DND-41 (cell line): ENCODE results near the gene NPIPA7.
"Not testable (repeated sequence)": the region's sequence is repeated elsewhere in the genome, so short reads cannot be mapped to it uniquely, and the experiment has no call there.

Source experiments
- ATAC-seq: fragments of 200-7000 bp; cut with Tn5 transposase; 3 replicates; pipeline ENCODE4 v1.9.1; 2021; ENCODE audit warnings: low read depth; ENCODE audit not compliant: insufficient read depth
- DNase-seq: peaks from one replicate; pipeline ENCODE4 v3.0.0-alpha.2; 2020
- H2AFZ ChIP-seq: 2 replicates; pipeline ENCODE4 v1.6.0; 2012; ENCODE audit warnings: low read depth, low read length
- H3K27ac ChIP-seq: 2 replicates; pipeline ENCODE4 v1.5.1; 2012; ENCODE audit warnings: low read length, inconsistent platforms
- H3K27me3 ChIP-seq: fragments of 200-600 bp; sonication (generic); 2 replicates; pipeline ENCODE4 v1.6.0; 2012; ENCODE audit warnings: low read length, mild to moderate bottlenecking, inconsistent platforms; ENCODE audit not compliant: insufficient read depth, poor library complexity
- H3K36me3 ChIP-seq: 2 replicates; pipeline ENCODE4 v1.5.1; 2012; ENCODE audit warnings: low read length, inconsistent platforms; ENCODE audit not compliant: insufficient read depth
- H3K4me1 ChIP-seq: 2 replicates; pipeline ENCODE4 v1.5.1; 2012; ENCODE audit warnings: mild to moderate bottlenecking, low read length; ENCODE audit not compliant: insufficient read depth
- H3K4me2 ChIP-seq: 2 replicates; pipeline ENCODE4 v1.6.0; 2012; ENCODE audit warnings: mild to moderate bottlenecking, moderate library complexity, low read length, inconsistent platforms; ENCODE audit not compliant: insufficient read depth
- H3K4me3 ChIP-seq, 2 experiments: fragments of 200-600 bp in 1 of 2; shearing (Covaris generic) in 1 of 2; 2 replicates each; pipeline ENCODE4 v1.5.1; 2012 to 2016; ENCODE audit warnings: inconsistent platforms in 2 of 2, low read length in 2 of 2, mild to moderate bottlenecking in 2 of 2, low read depth in 1 of 2, moderate library complexity in 1 of 2
- H3K79me2 ChIP-seq: 2 replicates; pipeline ENCODE4 v1.6.0; 2012; ENCODE audit warnings: low read length, inconsistent platforms; ENCODE audit not compliant: insufficient read depth
- H3K9ac ChIP-seq: 2 replicates; pipeline ENCODE4 v1.6.0; 2012; ENCODE audit warnings: low read depth, mild to moderate bottlenecking, inconsistent platforms, low read length, moderate library complexity
- H3K9me3 ChIP-seq: 2 replicates; pipeline ENCODE4 v1.5.1; 2012; ENCODE audit warnings: low read length, moderate library complexity, mild to moderate bottlenecking, inconsistent platforms; ENCODE audit not compliant: insufficient read depth, severe bottlenecking
- H4K20me1 ChIP-seq: 2 replicates; pipeline ENCODE4 v1.6.0; 2012; ENCODE audit warnings: low read length; ENCODE audit not compliant: insufficient read depth

Gene NPIPA7

GRCh38 chr16:16404283-16404682, 25.3 kb downstream of the NPIPA7 start:
- H3K27me3 ChIP-seq, H3K27ac ChIP-seq: not testable (repeated sequence)

GRCh38 chr16:16405421-16405820, 26.5 kb downstream of the NPIPA7 start:
- H3K27ac ChIP-seq, H3K4me2 ChIP-seq, H3K9ac ChIP-seq, H2AFZ ChIP-seq, ATAC-seq, H3K36me3 ChIP-seq, H3K4me3 ChIP-seq, H3K27me3 ChIP-seq, H3K4me1 ChIP-seq, H3K9me3 ChIP-seq, H3K79me2 ChIP-seq, DNase-seq, H4K20me1 ChIP-seq: not testable (repeated sequence)

More at GRCh38 chr16:16404283-16404682, 25.3 kb downstream of the NPIPA7 start:
- H4K20me1 ChIP-seq, ATAC-seq, H3K4me1 ChIP-seq, H2AFZ ChIP-seq, H3K36me3 ChIP-seq, H3K4me3 ChIP-seq, H3K79me2 ChIP-seq, H3K9ac ChIP-seq, H3K9me3 ChIP-seq, DNase-seq, H3K4me2 ChIP-seq: not testable (repeated sequence)

GRCh38 chr16:16408430-16408829, 29.5 kb downstream of the NPIPA7 start:
- H3K27ac ChIP-seq, H3K4me2 ChIP-seq, H3K4me1 ChIP-seq, H2AFZ ChIP-seq, H3K27me3 ChIP-seq, H3K36me3 ChIP-seq, H3K4me3 ChIP-seq, DNase-seq, H4K20me1 ChIP-seq, H3K9me3 ChIP-seq, ATAC-seq, H3K9ac ChIP-seq, H3K79me2 ChIP-seq: not testable (repeated sequence)

GRCh38 chr16:16413773-16414172, 34.8 kb downstream of the NPIPA7 start:
- not testable (repeated sequence) for DNase-seq, H4K20me1 ChIP-seq, H3K27ac ChIP-seq, H2AFZ ChIP-seq, H3K36me3 ChIP-seq, H3K9me3 ChIP-seq, H3K79me2 ChIP-seq, H3K4me3 ChIP-seq, H3K4me1 ChIP-seq, H3K9ac ChIP-seq, ATAC-seq, H3K27me3 ChIP-seq, H3K4me2 ChIP-seq

- H4K20me1 ChIP-seq, H3K4me2 ChIP-seq, H3K27ac ChIP-seq, H3K27me3 ChIP-seq, ATAC-seq, DNase-seq, H3K79me2 ChIP-seq, H3K9me3 ChIP-seq, H3K4me1 ChIP-seq, H3K4me3 ChIP-seq, H3K9ac ChIP-seq, H3K36me3 ChIP-seq, H2AFZ ChIP-seq: not testable (repeated sequence)
Measured at GRCh38 chr16:16417071-16417470, 38.1 kb downstream of the NPIPA7 start.

- H3K36me3 ChIP-seq, H3K27me3 ChIP-seq, H4K20me1 ChIP-seq, H3K27ac ChIP-seq, DNase-seq, H3K79me2 ChIP-seq, ATAC-seq, H2AFZ ChIP-seq, H3K9me3 ChIP-seq, H3K4me1 ChIP-seq, H3K9ac ChIP-seq, H3K4me3 ChIP-seq, H3K4me2 ChIP-seq: not testable (repeated sequence)
Measured at GRCh38 chr16:16417914-16418544, 39.1 kb downstream of the NPIPA7 start.

- not testable (repeated sequence) for H4K20me1 ChIP-seq, H3K36me3 ChIP-seq, H3K27ac ChIP-seq, H3K79me2 ChIP-seq, H2AFZ ChIP-seq, H3K9ac ChIP-seq, H3K4me1 ChIP-seq, H3K9me3 ChIP-seq, DNase-seq, H3K4me2 ChIP-seq, H3K27me3 ChIP-seq, ATAC-seq, H3K4me3 ChIP-seq
Measured at GRCh38 chr16:16420515-16420914, 41.6 kb downstream of the NPIPA7 start.

DNA sequence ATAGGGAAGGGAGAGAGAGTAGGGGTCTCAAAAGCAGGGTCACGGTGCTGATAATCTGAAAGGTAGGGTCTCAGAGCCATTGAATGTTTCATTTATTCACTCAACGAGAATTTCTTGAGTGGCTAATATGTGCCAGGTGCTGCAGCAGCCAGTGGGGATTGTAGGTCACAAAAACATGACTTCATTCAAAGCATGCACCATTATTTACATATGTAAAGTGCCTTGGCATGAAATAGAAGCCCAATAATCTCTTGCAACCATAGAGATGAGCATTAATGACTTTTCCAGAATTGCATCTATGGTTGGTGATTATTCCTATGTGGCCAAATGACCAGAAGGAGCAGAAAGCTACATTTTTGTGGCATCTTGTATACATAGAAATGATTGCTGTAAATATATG, 46.2 kb downstream of the NPIPA7 start:
- not testable (repeated sequence) for H4K20me1 ChIP-seq, H3K9me3 ChIP-seq, H2AFZ ChIP-seq, H3K27me3 ChIP-seq, H3K4me1 ChIP-seq, H3K36me3 ChIP-seq, H3K4me3 ChIP-seq, H3K79me2 ChIP-seq, ATAC-seq, H3K27ac ChIP-seq, H3K4me2 ChIP-seq, DNase-seq, H3K9ac ChIP-seq
